ENCODE results near the gene FBXW12. TPM values are rescaled to one million over a fixed set of nuclear protein-coding genes. Genes with fewer than 3 reads are reported as not detected.

The FBXW12 gene
- total RNA-seq, 1 experiment from 2014 or later: 0.74 TPM

- H3K27ac ChIP-seq (ENCODE audit: insufficient read length, low read depth, low read length): no peak overlapping the region
- no peaks in the 10 kb centered on the region for H3K79me2 ChIP-seq (ENCODE audit: insufficient read depth, low read length)
- Mint-ChIP-seq H3K4me1 (no peaks in the 10 kb centered on the region), H3K27ac (peak overlapping the region in 1 of 3 experiments; percentile 61; a peak in 2 of 7 replicates), H3K9me3 (no peaks in the 10 kb centered on the region), H3K27me3 (ENCODE audit: low read depth) (no peaks in the 10 kb centered on the region), H3K36me3 (ENCODE audit: insufficient read depth in 1 of 3, low read depth in 3 of 3) (peaks cover 47 to 97% (median 97%) of the 10 kb centered on the region in 3 experiments), H3K4me3 (peak overlapping the region in 1 of 2 experiments; percentile 10; a peak in 1 of 5 replicates)
- no peak overlapping the region for H3K23ac ChIP-seq (ENCODE audit: insufficient read length, low read depth, low read length)
- no peak for TF ChIP-seq CTCF (conservative IDR thresholded peaks at IDR 0.05)
- no peaks in the 10 kb centered on the region for H3K4me1 ChIP-seq (ENCODE audit: insufficient read depth, low read length)
- H4K5ac ChIP-seq (ENCODE audit: insufficient read length, low read depth, low read length): no peak overlapping the region
- no peak overlapping the region for H2BK15ac ChIP-seq (ENCODE audit: low read depth, low read length)
- H2AFZ ChIP-seq (ENCODE audit: low read length): no peak overlapping the region
- H2BK5ac ChIP-seq (ENCODE audit: insufficient read length, low read length): no peak overlapping the region
- no peaks in the 10 kb centered on the region for H4K20me1 ChIP-seq (ENCODE audit: control insufficient read depth, insufficient read depth, insufficient read length)
- H4K8ac ChIP-seq (replicated peaks; ENCODE audit: insufficient read length, low read depth, low read length): no peak overlapping the region
- H2BK12ac ChIP-seq (ENCODE audit: insufficient read length, low read depth, low read length): no peak overlapping the region
- H2AK5ac ChIP-seq (ENCODE audit: insufficient read length, low read length): no peak overlapping the region
- no peaks in the 10 kb centered on the region for H3K27me3 ChIP-seq (ENCODE audit: insufficient read depth, low read length)
- no CpG with 5 or more reads among the region's 25 CpGs for WGBS (ENCODE audit: extremely low coverage, insufficient read length, low lambda C conversion rate)
- H4K91ac ChIP-seq (ENCODE audit: insufficient read length, low read depth, low read length): no peak overlapping the region
- no peak overlapping the region for H2BK120ac ChIP-seq (ENCODE audit: low read depth, low read length, poor library complexity, severe bottlenecking)
- no peak overlapping the region for H3K14ac ChIP-seq (ENCODE audit: insufficient read depth, low read length)
- H3K4ac ChIP-seq (ENCODE audit: low read depth, low read length): no peak overlapping the region
- no peak overlapping the region for H3K4me2 ChIP-seq (ENCODE audit: insufficient read depth, insufficient read length, low read length)
- no peaks in the 10 kb centered on the region for H3K79me1 ChIP-seq (ENCODE audit: insufficient read depth, low read depth, low read length, poor library complexity, severe bottlenecking)
- no peak overlapping the region for H3T11ph ChIP-seq (ENCODE audit: low read length)
- DNase-seq: no peak
- no peak overlapping the region for H3K56ac ChIP-seq (ENCODE audit: insufficient read length, low read depth, low read length)
- H2BK20ac ChIP-seq (ENCODE audit: low read depth, low read length, poor library complexity, severe bottlenecking): no peak overlapping the region
- no peak overlapping the region for H3K18ac ChIP-seq (ENCODE audit: insufficient read length, low read depth, low read length)
- no peaks in the 10 kb centered on the region for H3K23me2 ChIP-seq (ENCODE audit: insufficient read length, low read depth, low read length, poor library complexity, severe bottlenecking)
- no peak overlapping the region for H3K9ac ChIP-seq (ENCODE audit: extremely low read depth, insufficient read length, low read length)
- H3K9me3 ChIP-seq (ENCODE audit: control insufficient read depth, low read depth, low read length): no peaks in the 10 kb centered on the region
Measured at GRCh38 chr3:48414376-48415250, 42.6 kb downstream of the FBXW12 start.
